ENCODE results near the gene ILDR2. TPM values are rescaled to one million over a fixed set of nuclear protein-coding genes. Genes with fewer than 3 reads are reported as not detected.

The ILDR2 gene
- total RNA-seq, 4 donors from 2014 or later, result 1.1 to 5.4 (median 1.7) TPM

DNA sequence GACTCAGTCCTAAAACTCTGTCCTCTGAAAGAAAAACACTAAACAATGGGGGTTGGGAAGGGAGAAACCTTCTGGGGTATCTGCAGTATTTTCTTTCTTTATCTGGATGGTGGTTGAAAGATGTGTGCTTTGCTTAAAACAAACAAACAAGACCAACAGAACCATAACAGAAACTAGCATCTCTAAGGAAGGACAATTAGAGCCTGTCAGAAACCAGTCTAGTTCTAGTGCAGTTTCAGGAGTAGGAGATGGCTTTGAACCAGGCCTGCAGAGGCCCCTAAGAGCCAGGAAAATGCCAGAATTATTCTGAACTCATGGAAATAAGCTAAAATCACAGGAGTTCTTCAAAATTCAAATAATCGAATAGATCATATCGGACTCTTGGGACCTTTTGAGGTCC lies 18.5 kb downstream of the ILDR2 start:
- Histone ChIP-seq H3K27me3 (no peaks in the 10 kb centered on the region), H3K27ac (no peak overlapping the region), H3K4me3 (no peak overlapping the region), H3K36me3 (no peaks in the 10 kb centered on the region), H3K9me3 (no peaks in the 10 kb centered on the region), H3K4me1 (peaks cover 0 to 7% (median 3%) of the 10 kb centered on the region in 4 donors)
- intact Hi-C loops (cut with DNase I; ENCODE audit: low total_unique reads) (no loop called here), in situ Hi-C loops (cut with MboI; ENCODE audit: low pct_ligation_motif_present in 1 of 4, low pct_unique_long_range_greater_than_20kb in 1 of 4, low sequenced_read_pairs in 3 of 4) (no loop called here)
- TF ChIP-seq EP300 (IDR thresholded peaks at IDR 0.05; ENCODE audit: low read depth) (no peak), POLR2A (IDR thresholded peaks at IDR 0.05) (no peak), CTCF (IDR thresholded peaks at IDR 0.05) (no peak), POLR2AphosphoS5 (IDR thresholded peaks at IDR 0.05) (no peak)
- WGBS, 2 donors (ENCODE audit: low coverage in 1 of 2), result 93 to 97% methylated on average over 2 of the region's 2 CpGs
- DNase-seq, result no peak

DNA sequence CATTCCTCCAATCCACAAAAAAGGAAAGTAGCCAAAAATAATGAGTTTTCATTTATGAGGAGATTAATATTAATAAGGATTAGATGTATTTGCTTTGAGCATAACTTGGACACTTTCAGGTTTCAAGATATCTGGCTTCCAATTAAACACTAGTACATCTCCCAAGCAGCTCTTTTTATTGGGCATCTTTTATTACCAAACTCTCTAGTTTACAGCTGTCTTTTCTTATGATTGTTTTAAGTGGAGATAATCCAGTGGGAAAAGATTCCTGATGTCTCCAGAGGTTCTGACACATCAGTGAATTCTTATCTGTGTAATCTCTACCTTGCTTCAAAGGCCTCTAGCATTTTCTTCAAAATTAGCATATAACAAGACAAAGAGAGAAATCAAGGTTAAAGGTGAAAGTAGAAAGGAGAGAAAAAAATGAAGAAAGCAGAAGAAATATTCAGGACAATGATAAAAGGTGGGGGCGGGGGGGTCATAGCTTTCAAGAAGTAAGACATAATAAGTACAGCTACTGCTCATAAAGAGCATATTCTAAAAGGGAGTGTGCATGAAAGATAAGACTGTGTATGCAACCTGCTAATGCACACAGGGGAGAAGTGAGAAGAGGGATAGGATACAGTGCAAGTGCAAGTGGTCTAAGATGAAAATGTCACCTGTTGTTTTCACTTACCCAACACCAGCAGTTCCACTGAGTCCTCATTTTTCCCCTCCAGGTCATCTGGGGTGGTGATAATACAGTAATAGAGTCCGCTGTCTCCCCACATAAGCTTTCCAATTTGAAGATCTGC lies 19.1 kb downstream of the ILDR2 start:
- WGBS, 2 donors (ENCODE audit: low coverage in 1 of 2), result 91% methylated on average over 2 of the region's 2 CpGs; no CpG with 5 or more reads in 1 of the 2 donors
- in situ Hi-C loops (cut with MboI; ENCODE audit: low pct_ligation_motif_present in 1 of 4, low pct_unique_long_range_greater_than_20kb in 1 of 4, low sequenced_read_pairs in 3 of 4), result no loop called here
- no peak for TF ChIP-seq POLR2AphosphoS5 (IDR thresholded peaks at IDR 0.05)
- TF ChIP-seq POLR2A (IDR thresholded peaks at IDR 0.05), result no peak
- TF ChIP-seq CTCF (IDR thresholded peaks at IDR 0.05), result no peak
- no peak for TF ChIP-seq EP300 (IDR thresholded peaks at IDR 0.05; ENCODE audit: low read depth)

GRCh38 chr1:166953491-166953890 lies 21.8 kb downstream of the ILDR2 start:
- H3K36me3 ChIP-seq, result no peaks in the 10 kb centered on the region
- DNase-seq, result no peak
- intact Hi-C loops (cut with DNase I; ENCODE audit: low total_unique reads), result no loop called here
- in situ Hi-C loops (cut with MboI; ENCODE audit: low pct_ligation_motif_present in 1 of 4, low pct_unique_long_range_greater_than_20kb in 1 of 4, low sequenced_read_pairs in 3 of 4), result no loop called here
- no peaks in the 10 kb centered on the region for H3K9me3 ChIP-seq
- H3K4me3 ChIP-seq, result no peak overlapping the region
- peaks cover under 1% of the 10 kb centered on the region for H3K27me3 ChIP-seq
- TF ChIP-seq POLR2AphosphoS5 (IDR thresholded peaks at IDR 0.05) (no peak), CTCF (IDR thresholded peaks at IDR 0.05) (no peak), EP300 (IDR thresholded peaks at IDR 0.05; ENCODE audit: low read depth) (no peak), POLR2A (IDR thresholded peaks at IDR 0.05) (no peak)
- H3K27ac ChIP-seq, result no peak overlapping the region
- peaks cover 0 to 14% (median 4%) of the 10 kb centered on the region in 4 donors for H3K4me1 ChIP-seq

More for the DNA sequence above, 19.1 kb downstream of the ILDR2 start:
- intact Hi-C loops (cut with DNase I; ENCODE audit: low total_unique reads), result no loop called here
- Histone ChIP-seq H3K4me3 (no peak overlapping the region), H3K4me1 (peaks cover 0 to 13% (median 4%) of the 10 kb centered on the region in 4 donors), H3K27me3 (no peaks in the 10 kb centered on the region), H3K27ac (no peak overlapping the region), H3K9me3 (no peaks in the 10 kb centered on the region), H3K36me3 (no peaks in the 10 kb centered on the region)
- no peak for DNase-seq

GRCh38 chr1:166952002-166952746 lies 23.2 kb downstream of the ILDR2 start:
- WGBS, 2 donors (ENCODE audit: low coverage in 1 of 2), result 43 to 45% methylated on average over 3 to 4 of the region's 4 CpGs
- intact Hi-C loops (cut with DNase I; ENCODE audit: low total_unique reads), result no loop called here

More at GRCh38 chr1:166952002-166952746, 23.2 kb downstream of the ILDR2 start:
- Histone ChIP-seq H3K27me3 (peaks cover 14% of the 10 kb centered on the region), H3K36me3 (no peaks in the 10 kb centered on the region), H3K9me3 (no peaks in the 10 kb centered on the region), H3K27ac (peak overlapping the region; percentile 16 to 58 (median 34)), H3K4me1 (peaks cover 0 to 21% (median 8%) of the 10 kb centered on the region in 4 donors), H3K4me3 (no peak overlapping the region)
- peak; percentile 18 for DNase-seq
- in situ Hi-C loops (cut with MboI; ENCODE audit: low pct_ligation_motif_present in 1 of 4, low pct_unique_long_range_greater_than_20kb in 1 of 4, low sequenced_read_pairs in 3 of 4), result no loop called here
- TF ChIP-seq POLR2AphosphoS5 (IDR thresholded peaks at IDR 0.05), result peak in 1 of 3 donors; percentile 13
- no peak for TF ChIP-seq POLR2A (IDR thresholded peaks at IDR 0.05)
- no peak for TF ChIP-seq EP300 (IDR thresholded peaks at IDR 0.05; ENCODE audit: low read depth)

Data from transverse colon (tissue), 4 donors.